ENCODE measurements around the gene NMUR1. TPM values are rescaled to one million over a fixed set of nuclear protein-coding genes. Genes with fewer than 3 reads are reported as not detected.

Gene NMUR1
- total RNA-seq, 4 donors from 2014 or later: 0.51 to 10.2 (median 2.5) TPM

- TF ChIP-seq, protein P1, sequence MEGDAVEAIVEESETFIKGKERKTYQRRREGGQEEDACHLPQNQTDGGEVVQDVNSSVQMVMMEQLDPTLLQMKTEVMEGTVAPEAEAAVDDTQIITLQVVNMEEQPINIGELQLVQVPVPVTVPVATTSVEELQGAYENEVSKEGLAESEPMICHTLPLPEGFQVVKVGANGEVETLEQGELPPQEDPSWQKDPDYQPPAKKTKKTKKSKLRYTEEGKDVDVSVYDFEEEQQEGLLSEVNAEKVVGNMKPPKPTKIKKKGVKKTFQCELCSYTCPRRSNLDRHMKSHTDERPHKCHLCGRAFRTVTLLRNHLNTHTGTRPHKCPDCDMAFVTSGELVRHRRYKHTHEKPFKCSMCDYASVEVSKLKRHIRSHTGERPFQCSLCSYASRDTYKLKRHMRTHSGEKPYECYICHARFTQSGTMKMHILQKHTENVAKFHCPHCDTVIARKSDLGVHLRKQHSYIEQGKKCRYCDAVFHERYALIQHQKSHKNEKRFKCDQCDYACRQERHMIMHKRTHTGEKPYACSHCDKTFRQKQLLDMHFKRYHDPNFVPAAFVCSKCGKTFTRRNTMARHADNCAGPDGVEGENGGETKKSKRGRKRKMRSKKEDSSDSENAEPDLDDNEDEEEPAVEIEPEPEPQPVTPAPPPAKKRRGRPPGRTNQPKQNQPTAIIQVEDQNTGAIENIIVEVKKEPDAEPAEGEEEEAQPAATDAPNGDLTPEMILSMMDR (IDR thresholded peaks at IDR 0.05; ENCODE audit: low read depth): no peak
Measured at GRCh38 chr2:231512222-231512621, 18.0 kb downstream of the NMUR1 start.

DNA sequence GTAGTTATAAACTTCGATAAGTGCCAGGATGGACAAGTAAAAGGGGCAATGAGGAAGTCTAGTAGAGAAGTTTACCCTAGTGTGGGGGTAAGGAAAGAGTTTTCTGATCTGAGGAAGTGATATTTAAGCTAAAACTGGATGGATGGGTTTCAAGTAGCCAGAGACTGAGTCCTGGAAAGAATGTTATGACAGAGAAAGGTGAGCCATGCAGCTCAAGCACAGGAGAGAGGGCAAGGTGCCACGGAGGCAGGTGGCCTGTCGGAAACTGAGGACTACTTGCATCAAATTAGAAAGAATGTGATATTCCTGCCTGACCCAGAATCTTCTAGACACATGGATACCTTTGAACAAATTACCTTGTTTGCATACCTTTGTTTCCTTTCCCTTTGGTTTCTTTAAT, 26.5 kb downstream of the NMUR1 start:
- TF ChIP-seq, protein P1 (IDR thresholded peaks at IDR 0.05; ENCODE audit: low read depth): no peak

DNA sequence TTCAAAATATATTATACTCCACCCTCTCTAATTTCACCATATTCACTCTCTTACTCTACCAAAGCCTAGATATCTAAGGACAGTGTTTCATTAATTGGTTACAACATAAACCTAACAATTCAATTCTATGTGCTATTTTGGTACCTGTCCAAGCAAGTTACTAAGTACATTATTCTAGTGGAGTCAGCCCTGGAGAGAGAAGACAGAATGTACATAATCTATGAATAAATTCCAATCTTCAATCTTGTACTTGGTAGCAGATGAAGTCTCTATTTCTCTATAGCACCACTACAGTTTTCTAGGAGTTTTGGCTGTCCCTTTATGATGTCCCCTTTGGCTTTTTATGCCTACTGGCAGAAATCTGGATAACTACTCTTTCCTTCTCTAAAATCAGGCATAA, 27.6 kb downstream of the NMUR1 start:
- TF ChIP-seq, protein P1 (IDR thresholded peaks at IDR 0.05; ENCODE audit: low read depth): no peak

GRCh38 chr2:231497651-231498050, 32.6 kb downstream of the NMUR1 start:
- TF ChIP-seq, protein P1 (IDR thresholded peaks at IDR 0.05; ENCODE audit: low read depth): no peak

DNA sequence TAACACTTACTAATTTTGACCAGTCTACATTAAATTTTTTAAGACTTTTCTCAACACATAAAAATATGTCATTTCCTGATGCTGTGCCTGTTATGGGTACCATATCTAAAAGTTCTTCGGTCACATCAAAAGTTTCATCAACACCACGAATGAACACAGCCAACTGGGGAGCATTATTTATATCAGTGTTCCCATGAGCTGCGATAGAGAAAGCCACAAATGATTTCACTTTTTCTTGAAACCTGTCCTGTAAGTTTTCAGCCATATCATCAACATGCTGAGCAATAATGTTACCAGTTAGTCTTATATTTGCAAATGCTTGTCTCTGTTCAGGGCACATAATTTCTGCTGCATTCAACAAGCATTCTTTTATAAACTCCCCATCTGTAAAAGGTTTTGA, 35.6 kb downstream of the NMUR1 start:
- TF ChIP-seq, protein P1 (IDR thresholded peaks at IDR 0.05; ENCODE audit: low read depth): no peak

GRCh38 chr2:231490801-231491200, 39.4 kb downstream of the NMUR1 start:
- TF ChIP-seq, protein P1 (IDR thresholded peaks at IDR 0.05; ENCODE audit: low read depth): no peak

GRCh38 chr2:231489990-231490389, 40.3 kb downstream of the NMUR1 start:
- TF ChIP-seq, protein P1 (IDR thresholded peaks at IDR 0.05; ENCODE audit: low read depth): no peak

Measured in subcutaneous adipose tissue (tissue), 4 donors.